ENCODE data around the gene KSR1.
"Not testable (repeated sequence)": the region's sequence is repeated elsewhere in the genome, so short reads cannot be mapped to it uniquely, and the experiment has no call there.

The KSR1 gene

DNA sequence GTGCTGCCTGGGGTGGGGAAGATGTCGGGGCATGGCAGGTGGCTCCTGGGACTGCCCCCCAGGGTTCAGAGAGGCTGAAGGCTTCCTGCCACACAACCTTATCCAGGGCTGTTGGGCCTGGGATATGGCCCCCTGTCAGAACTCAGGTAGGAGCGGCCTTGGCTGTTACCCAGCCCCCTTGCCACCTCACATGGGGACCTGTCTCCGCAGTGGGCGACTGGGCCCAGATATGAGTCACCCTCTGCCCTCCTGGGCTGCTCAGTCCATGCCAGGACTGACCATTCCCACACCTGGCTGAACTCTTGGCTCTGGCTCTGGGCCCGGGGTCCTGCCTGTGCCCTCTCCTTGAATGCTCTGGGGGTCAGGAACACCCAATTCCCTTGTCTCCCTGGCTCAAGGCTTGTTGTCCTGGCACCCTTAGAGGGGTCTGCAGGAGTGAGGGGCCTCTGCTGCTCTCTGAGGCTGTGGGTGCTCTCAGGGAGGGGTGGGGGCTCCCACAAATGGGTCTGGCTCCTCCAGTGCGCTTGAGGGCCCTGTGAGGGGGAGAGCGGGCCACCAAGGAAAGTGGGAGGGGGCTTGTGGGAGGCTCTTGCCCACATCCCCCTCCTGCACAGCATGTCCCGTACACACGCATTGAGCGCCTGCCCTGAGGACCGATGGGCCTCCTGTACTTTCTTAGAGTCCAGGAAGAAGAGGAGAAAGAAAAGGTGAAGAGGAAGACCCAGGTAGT is 210.7 kb downstream of the KSR1 start:
- no peak for DNase-seq

- DNase-seq: no peak
Observed at GRCh38 chr17:27667656-27668487, 211.6 kb downstream of the KSR1 start.

DNA sequence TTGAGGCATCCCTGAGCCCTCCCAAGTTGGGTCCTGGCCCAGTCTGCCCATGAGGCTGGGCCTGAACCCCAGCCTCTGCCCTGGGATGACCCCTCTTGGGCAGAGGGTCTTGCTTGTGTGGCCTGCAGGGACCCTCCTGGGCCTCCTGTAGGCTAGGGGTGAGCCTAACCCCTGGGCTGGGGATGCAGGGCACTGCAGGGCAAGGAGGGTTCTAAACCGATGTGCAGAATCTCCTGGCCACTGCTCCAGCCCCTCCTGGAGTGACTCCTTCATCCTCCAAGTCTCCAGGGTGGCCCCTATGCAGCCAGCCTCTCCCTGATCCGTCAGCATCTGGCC is 212.2 kb downstream of the KSR1 start:
- no peak for DNase-seq

GRCh38 chr17:27669136-27669535 is 212.9 kb downstream of the KSR1 start:
- DNase-seq: no peak

GRCh38 chr17:27669850-27670249 is 213.6 kb downstream of the KSR1 start:
- no peak for DNase-seq

DNA sequence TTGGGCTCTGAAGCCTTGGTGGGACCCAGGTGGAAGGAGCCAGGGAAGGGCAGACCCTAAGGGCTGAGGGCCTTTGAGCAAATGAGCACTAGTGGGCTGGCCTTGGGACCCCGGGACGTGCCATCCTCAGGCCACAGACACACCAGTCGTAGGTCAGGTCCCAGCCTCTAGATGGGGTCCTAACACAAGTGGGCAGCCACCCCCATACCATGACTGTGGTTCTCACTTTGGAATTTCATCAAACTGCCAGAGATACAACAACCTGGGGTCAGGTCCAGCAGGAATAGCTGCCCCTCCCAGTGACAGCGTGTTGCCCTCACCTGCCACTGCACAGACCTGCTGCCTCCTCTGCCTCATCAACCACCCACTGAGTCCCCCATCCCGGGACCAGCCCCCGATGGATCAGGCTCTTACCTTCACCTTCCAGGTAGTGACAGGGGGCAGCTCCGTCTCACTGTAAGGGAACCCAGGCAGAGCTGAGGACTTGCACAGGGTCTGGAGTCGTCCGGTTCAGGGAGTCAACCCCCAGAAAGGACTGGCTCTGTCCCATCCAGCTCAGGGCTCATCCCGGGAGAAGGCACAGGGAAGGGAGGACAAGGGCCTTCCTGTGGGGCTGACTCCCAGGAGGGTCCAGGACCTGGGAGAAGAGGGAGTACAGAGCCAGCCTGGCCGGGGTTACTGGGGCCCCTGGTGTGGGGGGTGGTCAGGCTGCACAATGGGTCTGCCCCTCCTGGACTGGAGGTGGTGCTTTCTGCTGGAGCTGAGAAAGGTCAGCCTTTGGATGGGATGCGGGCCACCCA is 214.7 kb downstream of the KSR1 start:
- DNase-seq: no peak

DNA sequence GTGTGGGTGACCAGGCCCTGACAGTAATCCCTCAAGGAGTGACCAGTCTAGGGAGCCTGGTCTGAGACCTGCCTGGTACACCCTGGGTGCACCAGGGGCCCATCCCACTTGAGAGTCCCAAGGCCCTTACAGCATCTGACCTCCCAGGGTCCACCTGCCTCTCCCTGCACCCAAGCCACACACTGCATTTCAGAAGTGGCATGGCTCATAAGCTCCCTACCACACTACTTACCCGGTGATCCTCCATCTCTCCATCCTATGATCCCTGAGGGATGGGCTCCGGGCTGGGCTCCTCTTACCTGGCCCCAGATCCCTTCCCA is 215.3 kb downstream of the KSR1 start:
- no peak for DNase-seq

DNA sequence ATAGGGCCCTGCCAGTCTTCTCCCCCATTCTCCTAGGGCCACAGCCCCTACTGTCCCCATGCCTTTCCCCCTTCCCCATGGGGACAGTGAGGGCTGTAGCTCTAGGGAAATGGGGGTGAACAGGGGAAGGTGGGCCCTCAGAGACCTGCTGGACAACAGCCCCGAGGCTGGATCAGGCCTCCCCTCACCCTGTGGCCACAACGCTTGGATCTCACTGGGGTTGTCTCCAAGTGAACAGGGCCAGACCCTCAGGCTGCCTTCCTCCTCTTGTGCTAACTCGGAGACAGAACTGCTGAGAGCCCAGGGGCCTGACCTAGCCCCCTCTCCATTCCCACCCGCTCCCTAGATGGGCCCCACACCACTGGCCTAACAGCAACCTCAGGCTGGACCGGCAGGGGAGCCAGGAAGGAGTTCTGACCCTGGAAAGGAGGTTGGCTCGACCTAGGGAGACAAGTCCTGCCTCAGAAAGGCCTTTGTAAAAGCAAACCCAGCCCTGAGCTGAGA is 215.8 kb downstream of the KSR1 start:
- DNase-seq: not testable (repeated sequence)

DNA sequence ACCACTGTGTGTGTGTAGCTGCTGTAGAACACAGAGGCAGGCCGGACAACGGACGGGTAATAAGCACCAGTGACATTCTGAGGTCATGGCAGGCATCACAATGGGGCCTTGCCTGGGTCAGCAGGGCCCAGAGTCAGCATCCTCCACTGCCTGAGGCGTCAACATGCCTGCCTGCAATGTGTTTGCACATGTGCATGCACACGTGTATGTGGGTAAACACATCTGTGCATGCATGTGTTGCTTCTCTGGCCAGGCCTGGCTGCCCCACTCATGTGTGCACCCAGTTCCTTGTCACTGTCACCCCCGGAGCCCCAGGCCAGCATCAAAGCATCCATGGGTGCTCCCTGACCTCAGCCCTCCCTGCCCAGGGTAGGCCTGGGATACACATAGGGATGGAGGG is 218.1 kb downstream of the KSR1 start:
- no peak for DNase-seq
